Measurements from ENCODE around the gene FREY1. TPM values are rescaled to one million over a fixed set of nuclear protein-coding genes. Genes with fewer than 3 reads are reported as not detected.

The FREY1 gene
- total and polyA plus RNA-seq, 4 donors = 0.15 to 0.67 (median 0.39) TPM

DNA sequence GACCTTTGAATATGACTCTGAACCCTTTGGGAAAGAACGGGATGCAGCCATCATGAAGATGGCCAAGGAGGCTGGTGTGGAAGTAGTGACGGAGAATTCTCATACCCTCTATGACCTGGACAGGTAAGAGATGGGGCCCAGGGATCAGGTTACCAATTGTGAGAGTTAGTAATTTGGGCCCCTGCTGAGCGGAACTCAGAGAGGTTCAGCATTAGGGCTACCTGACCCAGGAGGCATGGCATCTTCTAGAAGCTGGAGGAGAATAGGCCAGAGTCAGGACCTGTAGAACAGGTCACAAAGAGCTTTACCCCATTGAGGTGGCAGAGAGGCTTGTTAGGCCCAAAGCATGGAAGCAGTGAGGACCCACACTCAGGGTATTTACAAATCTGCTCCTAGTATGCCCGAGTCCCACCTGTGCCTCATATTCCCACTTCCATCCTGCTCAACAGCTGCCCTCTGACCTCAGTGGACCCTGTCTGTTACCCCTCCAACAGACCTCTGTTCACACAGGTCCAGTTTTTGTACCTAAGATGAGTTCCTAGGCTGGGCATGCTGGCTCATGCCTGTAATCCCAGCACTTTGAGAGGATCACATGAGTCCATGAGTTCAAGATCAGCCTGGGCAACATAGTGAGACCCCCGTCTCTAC, 48.2 kb downstream of the FREY1 start:
- H3K9ac ChIP-seq (ENCODE audit: insufficient read depth in 1 of 2, low read length in 2 of 2) = peak overlapping the region in 1 of 2 donors; percentile 83
- DNase-seq = no peak
- TF ChIP-seq, protein P1, sequence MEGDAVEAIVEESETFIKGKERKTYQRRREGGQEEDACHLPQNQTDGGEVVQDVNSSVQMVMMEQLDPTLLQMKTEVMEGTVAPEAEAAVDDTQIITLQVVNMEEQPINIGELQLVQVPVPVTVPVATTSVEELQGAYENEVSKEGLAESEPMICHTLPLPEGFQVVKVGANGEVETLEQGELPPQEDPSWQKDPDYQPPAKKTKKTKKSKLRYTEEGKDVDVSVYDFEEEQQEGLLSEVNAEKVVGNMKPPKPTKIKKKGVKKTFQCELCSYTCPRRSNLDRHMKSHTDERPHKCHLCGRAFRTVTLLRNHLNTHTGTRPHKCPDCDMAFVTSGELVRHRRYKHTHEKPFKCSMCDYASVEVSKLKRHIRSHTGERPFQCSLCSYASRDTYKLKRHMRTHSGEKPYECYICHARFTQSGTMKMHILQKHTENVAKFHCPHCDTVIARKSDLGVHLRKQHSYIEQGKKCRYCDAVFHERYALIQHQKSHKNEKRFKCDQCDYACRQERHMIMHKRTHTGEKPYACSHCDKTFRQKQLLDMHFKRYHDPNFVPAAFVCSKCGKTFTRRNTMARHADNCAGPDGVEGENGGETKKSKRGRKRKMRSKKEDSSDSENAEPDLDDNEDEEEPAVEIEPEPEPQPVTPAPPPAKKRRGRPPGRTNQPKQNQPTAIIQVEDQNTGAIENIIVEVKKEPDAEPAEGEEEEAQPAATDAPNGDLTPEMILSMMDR (IDR thresholded peaks at IDR 0.05; ENCODE audit: control extremely low read depth, extremely low read depth) = no peak
- no peaks in the 10 kb centered on the region for H3K27me3 ChIP-seq (ENCODE audit: control insufficient read depth in 3 of 3, insufficient read depth in 3 of 3, low read length in 2 of 3)
- peak overlapping the region; percentile 84 to 91 for H3K27ac ChIP-seq (ENCODE audit: low read depth in 1 of 2, low read length in 1 of 2)
- 73 to 74% methylated on average over 5 of the region's 5 CpGs for WGBS, 2 donors
- peaks cover 11 to 44% (median 30%) of the 10 kb centered on the region in 4 donors for H3K36me3 ChIP-seq (ENCODE audit: control insufficient read depth in 4 of 4, insufficient read depth in 4 of 4, low read length in 4 of 4)
- H3K9me3 ChIP-seq (ENCODE audit: control insufficient read depth in 4 of 4, insufficient read depth in 3 of 4, low read length in 3 of 4) = no peaks in the 10 kb centered on the region
- ATAC-seq (ENCODE audit: insufficient read depth, low FRiP score) = no peak
- H3K4me3 ChIP-seq = no peak overlapping the region
- H3K4me1 ChIP-seq (ENCODE audit: control insufficient read depth in 5 of 5, insufficient read depth in 5 of 5, low read length in 5 of 5) = peaks cover 23 to 40% (median 36%) of the 10 kb centered on the region in 5 donors

DNA sequence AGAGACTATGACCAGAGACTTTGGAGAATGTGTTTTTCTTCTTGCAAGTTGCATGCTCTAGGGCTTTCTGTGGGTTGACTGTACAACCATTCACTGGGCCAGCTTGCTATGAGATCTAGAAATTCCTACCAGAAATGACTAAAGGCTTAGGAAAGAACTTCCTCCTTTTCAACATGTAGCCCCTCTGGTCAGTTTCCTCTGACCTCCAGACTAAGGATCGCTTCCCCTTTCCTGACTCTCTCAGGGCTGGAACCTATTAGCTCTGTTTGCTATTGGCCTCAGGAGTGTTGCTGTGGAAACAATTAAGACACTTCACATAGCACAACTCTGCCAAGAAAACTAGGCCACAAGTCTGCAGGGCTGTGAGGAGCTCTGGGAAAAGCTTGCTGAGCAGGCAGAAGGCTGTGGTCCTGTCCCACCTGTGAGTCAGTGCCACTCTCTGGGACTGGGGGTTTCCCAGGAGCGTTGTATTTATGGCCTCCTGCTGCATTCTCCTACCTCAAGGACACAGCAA, 49.1 kb downstream of the FREY1 start:
- Histone ChIP-seq H3K9me3 (ENCODE audit: control insufficient read depth in 4 of 4, insufficient read depth in 3 of 4, low read length in 3 of 4) (no peaks in the 10 kb centered on the region), H3K27ac (ENCODE audit: low read depth in 1 of 2, low read length in 1 of 2) (peak overlapping the region; percentile 84 to 95), H3K4me3 (no peak overlapping the region), H3K36me3 (ENCODE audit: control insufficient read depth in 4 of 4, insufficient read depth in 4 of 4, low read length in 4 of 4) (peaks cover 4 to 37% (median 23%) of the 10 kb centered on the region in 4 donors), H3K4me1 (ENCODE audit: control insufficient read depth in 5 of 5, insufficient read depth in 5 of 5, low read length in 5 of 5) (peaks cover 25 to 42% (median 38%) of the 10 kb centered on the region in 5 donors), H3K9ac (ENCODE audit: insufficient read depth in 1 of 2, low read length in 2 of 2) (peak overlapping the region in 1 of 2 donors; percentile 83), H3K27me3 (ENCODE audit: control insufficient read depth in 3 of 3, insufficient read depth in 3 of 3, low read length in 2 of 3) (no peaks in the 10 kb centered on the region)
- DNase-seq (peak; percentile 69 to 88 (median 79)), ATAC-seq (ENCODE audit: insufficient read depth, low FRiP score) (peak; percentile 70)
- TF ChIP-seq, protein P1 (IDR thresholded peaks at IDR 0.05; ENCODE audit: control extremely low read depth, extremely low read depth) = no peak
- 32 to 49% methylated on average over 2 of the region's 2 CpGs for WGBS, 2 donors

Other genes with a start within 250 kb of the FREY1 start
- gene CHST1, start 241.6 kb downstream of the FREY1 start, total RNA-seq = 1 to 10 TPM; 1.8 to 2.4 TPM
- 1 to 10 TPM; 1.7 to 2.0 TPM for gene CHST1, start 241.6 kb downstream of the FREY1 start, polyA plus RNA-seq
- gene SLC35C1, start 102.1 kb downstream of the FREY1 start, total RNA-seq = 10 to 100 TPM in 1 of 2 donors, 1 to 10 TPM in 1; 5.4 to 27.2 TPM
- 10 to 100 TPM; 21.1 to 35.9 TPM for gene SLC35C1, start 102.1 kb downstream of the FREY1 start, polyA plus RNA-seq
- 10 to 100 TPM; 51.5 to 55.0 TPM for gene CRY2, start 59.8 kb downstream of the FREY1 start, total RNA-seq
- gene CRY2, start 59.8 kb downstream of the FREY1 start, polyA plus RNA-seq = 10 to 100 TPM; 16.2 to 16.9 TPM
- gene MAPK8IP1, start 21.6 kb downstream of the FREY1 start, total RNA-seq = 10 to 100 TPM in 1 of 2 donors, 1 to 10 TPM in 1; 5.1 to 15.4 TPM
- 1 to 10 TPM; 4.7 to 6.3 TPM for gene MAPK8IP1, start 21.6 kb downstream of the FREY1 start, polyA plus RNA-seq
- gene PEX16, start 10.6 kb upstream of the FREY1 start, total RNA-seq = 10 to 100 TPM; 14.2 to 34.8 TPM
- gene PEX16, start 10.6 kb upstream of the FREY1 start, polyA plus RNA-seq = 10 to 100 TPM; 36.9 to 38.2 TPM
- gene LARGE2, start 15.4 kb upstream of the FREY1 start, total RNA-seq = 10 to 100 TPM in 1 of 2 donors, 1 to 10 TPM in 1; 2.4 to 16.3 TPM
- gene LARGE2, start 15.4 kb upstream of the FREY1 start, polyA plus RNA-seq = 10 to 100 TPM; 12.8 to 18.4 TPM
- 10 to 100 TPM; 37.5 to 57.0 TPM for gene PHF21A, start 214.2 kb upstream of the FREY1 start, total RNA-seq
- gene PHF21A, start 214.2 kb upstream of the FREY1 start, polyA plus RNA-seq = 10 to 100 TPM; 16.2 to 22.4 TPM

Data from lung (tissue), 12 donors.